HepG2 (cell line): Measurements from ENCODE around the gene GPR162. TPM values are rescaled to one million over a fixed set of nuclear protein-coding genes. Genes with fewer than 3 reads are reported as not detected.

Source experiments
- ARID4A ChIP-seq: sonication (generic); formaldehyde crosslinking; IDR thresholded peaks from 2 replicates; pipeline ENCODE4 v1.5.0; 2020; ENCODE audit warnings: mild to moderate bottlenecking, missing genetic modification reagents, borderline replicate concordance
- ELF3 ChIP-seq: IDR thresholded peaks from 2 replicates; pipeline ENCODE4 v1.6.1; 2016; ENCODE audit warnings: missing genetic modification reagents, missing compliant biosample characterization
- HOXA3 ChIP-seq: sonication (generic); formaldehyde crosslinking; IDR thresholded peaks from 2 replicates; pipeline ENCODE4 v1.5.0; 2020; ENCODE audit warnings: missing genetic modification reagents
- KLF13 ChIP-seq: sonication (generic); formaldehyde crosslinking; IDR thresholded peaks from 2 replicates; pipeline ENCODE4 v1.4.0; 2020; ENCODE audit warnings: mild to moderate bottlenecking, missing genetic modification reagents
- NR1H2 ChIP-seq: sonication (generic); formaldehyde crosslinking; IDR thresholded peaks from 2 replicates; pipeline ENCODE4 v1.8.1; 2022; ENCODE audit warnings: low read depth, missing genetic modification reagents, borderline replicate concordance
- PBX3 ChIP-seq: sonication (generic); formaldehyde crosslinking; IDR thresholded peaks from 2 replicates; pipeline ENCODE4 v1.8.1; 2023; ENCODE audit warnings: missing genetic modification reagents, inconsistent platforms, borderline replicate concordance
- RBM22 ChIP-seq: fragments of 200-400 bp; formaldehyde crosslinking; optimal IDR thresholded peaks from 2 replicates; pipeline ENCODE3; 2017; ENCODE audit warnings: mild to moderate bottlenecking, low read length, moderate library complexity
- RXRA ChIP-seq: sonication (generic); formaldehyde crosslinking; IDR thresholded peaks from 2 replicates; pipeline ENCODE4 v1.5.1; 2020; ENCODE audit warnings: missing genetic modification reagents
- ZNF180 ChIP-seq: sonication (generic); formaldehyde crosslinking; IDR thresholded peaks from 2 replicates; pipeline ENCODE4 v1.4.0; 2020; ENCODE audit warnings: low read depth, missing genetic modification reagents, borderline replicate concordance
- ZNF335 ChIP-seq: sonication (generic); formaldehyde crosslinking; IDR thresholded peaks from 2 replicates; pipeline ENCODE4 v1.4.0; 2020; ENCODE audit warnings: missing genetic modification reagents
- ZNF576 ChIP-seq: sonication (generic); formaldehyde crosslinking; IDR thresholded peaks from 2 replicates; pipeline ENCODE4 v1.4.0; 2020; ENCODE audit warnings: mild to moderate bottlenecking, missing genetic modification reagents
- ZNF644 ChIP-seq: IDR thresholded peaks from 2 replicates; pipeline ENCODE4 v1.6.1; 2016; ENCODE audit warnings: low read depth
- ZNF83 ChIP-seq: sonication (generic); formaldehyde crosslinking; IDR thresholded peaks from 2 replicates; pipeline ENCODE4 v1.4.0; 2020; ENCODE audit warnings: missing genetic modification reagents, mild to moderate bottlenecking, borderline replicate concordance
- polyA plus RNA-seq, 8 experiments: library from polyadenylated mRNA; depleted of rRNA in 3 of 8; stranded (reverse) in 7 of 8; unstranded in 1 of 8; fragments of >200 nt; fragmentation: Illumina TruSeq in 4 of 8; extraction: Trizol in 4 of 8; gene quantifications; 2 replicates each; pipeline versions ENCODE4 v1.2.1 to v1.2.3, GENCODE V29; 2011 to 2016; ENCODE audit warnings: low read depth in 4 of 8, missing spikeins in 1 of 8, mixed read lengths in 1 of 8; ENCODE audit not compliant: insufficient read depth in 1 of 8
- total RNA-seq, 5 experiments: library from RNA; depleted of rRNA; stranded (reverse); fragments of >200 nt; fragmentation: Illumina TruSeq; extraction: Trizol; gene quantifications; 2 replicates each; pipeline ENCODE4 v1.2.3, GENCODE V29; 2016; ENCODE audit warnings: low read depth in 1 of 5
- TF ChIP-seq, protein P1 (sequence below), 2 experiments: fragments of 450-650 bp in 1 of 2; sonication (generic) in 1 of 2; formaldehyde crosslinking; IDR thresholded peaks; 2 replicates each; pipeline versions ENCODE4 v1.5.0 to v1.8.0; 2020 to 2022; ENCODE audit warnings: mild to moderate bottlenecking in 1 of 2, missing genetic modification reagents in 1 of 2
- TF ChIP-seq, protein P2 (sequence below): sonication (generic); formaldehyde crosslinking; IDR thresholded peaks from 2 replicates; pipeline ENCODE4 v1.5.1; 2020; ENCODE audit warnings: missing genetic modification reagents, mild to moderate bottlenecking, borderline replicate concordance
- TF ChIP-seq, protein P3 (sequence below): sonication (generic); formaldehyde crosslinking; IDR thresholded peaks from 2 replicates; pipeline ENCODE4 v1.5.0; 2020; ENCODE audit warnings: mild to moderate bottlenecking, missing genetic modification reagents

The GPR162 gene
- total and polyA plus RNA-seq, 2 of the 13 experiments (the other 11 are each of a cell fraction or from before 2014, with no cell fraction given): 0.08 TPM; not detected in 1

GRCh38 chr12:6873094-6874014 lies 51.7 kb downstream of the GPR162 start, which contains the start of gene SPSB2 (continued):
- no peak for TF ChIP-seq NR1H2 (CRISPR knock-in tag)
- TF ChIP-seq ZNF83 (CRISPR knock-in tag): no peak
- TF ChIP-seq KLF13 (CRISPR knock-in tag): no peak
- TF ChIP-seq, protein P1, sequence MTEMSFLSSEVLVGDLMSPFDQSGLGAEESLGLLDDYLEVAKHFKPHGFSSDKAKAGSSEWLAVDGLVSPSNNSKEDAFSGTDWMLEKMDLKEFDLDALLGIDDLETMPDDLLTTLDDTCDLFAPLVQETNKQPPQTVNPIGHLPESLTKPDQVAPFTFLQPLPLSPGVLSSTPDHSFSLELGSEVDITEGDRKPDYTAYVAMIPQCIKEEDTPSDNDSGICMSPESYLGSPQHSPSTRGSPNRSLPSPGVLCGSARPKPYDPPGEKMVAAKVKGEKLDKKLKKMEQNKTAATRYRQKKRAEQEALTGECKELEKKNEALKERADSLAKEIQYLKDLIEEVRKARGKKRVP (CRISPR knock-in tag; IDR thresholded peaks at IDR 0.05): 0 out of 4 replicates have a peak, but pooled peaks of 1 of the 2 experiments have one; percentile 15
- TF ChIP-seq ZNF644 (CRISPR knock-in tag): no peak
- TF ChIP-seq RXRA: peak; percentile 82
- TF ChIP-seq ZNF335 (CRISPR knock-in tag): no peak; the same call in 1 of the 2 replicates
- peak; percentile 48; the same call in 1 of the 2 replicates for TF ChIP-seq HOXA3 (CRISPR knock-in tag)
- TF ChIP-seq, protein P2, sequence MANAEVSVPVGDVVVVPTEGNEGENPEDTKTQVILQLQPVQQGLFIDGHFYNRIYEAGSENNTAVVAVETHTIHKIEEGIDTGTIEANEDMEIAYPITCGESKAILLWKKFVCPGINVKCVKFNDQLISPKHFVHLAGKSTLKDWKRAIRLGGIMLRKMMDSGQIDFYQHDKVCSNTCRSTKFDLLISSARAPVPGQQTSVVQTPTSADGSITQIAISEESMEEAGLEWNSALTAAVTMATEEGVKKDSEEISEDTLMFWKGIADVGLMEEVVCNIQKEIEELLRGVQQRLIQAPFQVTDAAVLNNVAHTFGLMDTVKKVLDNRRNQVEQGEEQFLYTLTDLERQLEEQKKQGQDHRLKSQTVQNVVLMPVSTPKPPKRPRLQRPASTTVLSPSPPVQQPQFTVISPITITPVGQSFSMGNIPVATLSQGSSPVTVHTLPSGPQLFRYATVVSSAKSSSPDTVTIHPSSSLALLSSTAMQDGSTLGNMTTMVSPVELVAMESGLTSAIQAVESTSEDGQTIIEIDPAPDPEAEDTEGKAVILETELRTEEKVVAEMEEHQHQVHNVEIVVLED (CRISPR knock-in tag): peak; percentile 63; the same call in 1 of the 2 replicates
- TF ChIP-seq, protein P3, sequence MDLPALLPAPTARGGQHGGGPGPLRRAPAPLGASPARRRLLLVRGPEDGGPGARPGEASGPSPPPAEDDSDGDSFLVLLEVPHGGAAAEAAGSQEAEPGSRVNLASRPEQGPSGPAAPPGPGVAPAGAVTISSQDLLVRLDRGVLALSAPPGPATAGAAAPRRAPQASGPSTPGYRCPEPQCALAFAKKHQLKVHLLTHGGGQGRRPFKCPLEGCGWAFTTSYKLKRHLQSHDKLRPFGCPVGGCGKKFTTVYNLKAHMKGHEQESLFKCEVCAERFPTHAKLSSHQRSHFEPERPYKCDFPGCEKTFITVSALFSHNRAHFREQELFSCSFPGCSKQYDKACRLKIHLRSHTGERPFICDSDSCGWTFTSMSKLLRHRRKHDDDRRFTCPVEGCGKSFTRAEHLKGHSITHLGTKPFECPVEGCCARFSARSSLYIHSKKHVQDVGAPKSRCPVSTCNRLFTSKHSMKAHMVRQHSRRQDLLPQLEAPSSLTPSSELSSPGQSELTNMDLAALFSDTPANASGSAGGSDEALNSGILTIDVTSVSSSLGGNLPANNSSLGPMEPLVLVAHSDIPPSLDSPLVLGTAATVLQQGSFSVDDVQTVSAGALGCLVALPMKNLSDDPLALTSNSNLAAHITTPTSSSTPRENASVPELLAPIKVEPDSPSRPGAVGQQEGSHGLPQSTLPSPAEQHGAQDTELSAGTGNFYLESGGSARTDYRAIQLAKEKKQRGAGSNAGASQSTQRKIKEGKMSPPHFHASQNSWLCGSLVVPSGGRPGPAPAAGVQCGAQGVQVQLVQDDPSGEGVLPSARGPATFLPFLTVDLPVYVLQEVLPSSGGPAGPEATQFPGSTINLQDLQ (CRISPR knock-in tag): no peak
- TF ChIP-seq ZNF576 (CRISPR knock-in tag): no peak
- TF ChIP-seq RBM22: no peak
- TF ChIP-seq ARID4A (CRISPR knock-in tag): peak; percentile 70; the same call in 1 of the 2 replicates
- no peak for TF ChIP-seq ZNF180
- TF ChIP-seq PBX3 (CRISPR knock-in tag): no peak
- TF ChIP-seq ELF3: peak; percentile 65
